HG03460 (cell line): Measurements from ENCODE around the gene OR2V2.

Experiments
- ATAC-seq: cut with Tn5 transposase; IDR thresholded peaks from one replicate; pipeline ENCODE4 v1.9.1; 2021; ENCODE audit not compliant: unreplicated experiment

The OR2V2 gene

GRCh38 chr5:181189962-181190710 lies 42.8 kb downstream of the OR2V2 start:
- no peak for ATAC-seq

- ATAC-seq = peak; percentile 5
Observed at GRCh38 chr5:181190711-181191525, 43.5 kb downstream of the OR2V2 start.

GRCh38 chr5:181191526-181192336 lies 44.3 kb downstream of the OR2V2 start:
- peak; percentile 46 for ATAC-seq

- ATAC-seq = no peak
Observed at GRCh38 chr5:181192337-181193046, 45.1 kb downstream of the OR2V2 start.

- no peak for ATAC-seq
Observed at GRCh38 chr5:181193656-181194055, 46.3 kb downstream of the OR2V2 start.

GRCh38 chr5:181194489-181195248 lies 47.3 kb downstream of the OR2V2 start:
- ATAC-seq = no peak

GRCh38 chr5:181195249-181195761 lies 47.9 kb downstream of the OR2V2 start:
- ATAC-seq = no peak

GRCh38 chr5:181197326-181197951 lies 50.1 kb downstream of the OR2V2 start:
- no peak for ATAC-seq

GRCh38 chr5:181198106-181198685 lies 50.8 kb downstream of the OR2V2 start:
- no peak for ATAC-seq

GRCh38 chr5:181198905-181199519 lies 51.6 kb downstream of the OR2V2 start:
- ATAC-seq = peak; percentile 73

- no peak for ATAC-seq
Observed at GRCh38 chr5:181199881-181200638, 52.7 kb downstream of the OR2V2 start.

- no peak for ATAC-seq
Observed at GRCh38 chr5:181200816-181201215, 53.4 kb downstream of the OR2V2 start.

- no peak for ATAC-seq
Observed at GRCh38 chr5:181203093-181203711, 55.8 kb downstream of the OR2V2 start.

GRCh38 chr5:181203777-181204112 lies 56.4 kb downstream of the OR2V2 start:
- no peak for ATAC-seq

- ATAC-seq = no peak
Observed at GRCh38 chr5:181204113-181204825, 56.9 kb downstream of the OR2V2 start.

GRCh38 chr5:181204826-181205760 lies 57.7 kb downstream of the OR2V2 start, which contains the start of gene TRIM7:
TRIM7 (minus strand) TSS chr5:181205196; CDS start chr5:181205110, 86 bp downstream.
- ATAC-seq = no peak
